Measurements from ENCODE around the gene PRRG4.
"Not testable (repeated sequence)": the region's sequence is repeated elsewhere in the genome, so short reads cannot be mapped to it uniquely, and the experiment has no call there.

PRRG4 gene

DNA sequence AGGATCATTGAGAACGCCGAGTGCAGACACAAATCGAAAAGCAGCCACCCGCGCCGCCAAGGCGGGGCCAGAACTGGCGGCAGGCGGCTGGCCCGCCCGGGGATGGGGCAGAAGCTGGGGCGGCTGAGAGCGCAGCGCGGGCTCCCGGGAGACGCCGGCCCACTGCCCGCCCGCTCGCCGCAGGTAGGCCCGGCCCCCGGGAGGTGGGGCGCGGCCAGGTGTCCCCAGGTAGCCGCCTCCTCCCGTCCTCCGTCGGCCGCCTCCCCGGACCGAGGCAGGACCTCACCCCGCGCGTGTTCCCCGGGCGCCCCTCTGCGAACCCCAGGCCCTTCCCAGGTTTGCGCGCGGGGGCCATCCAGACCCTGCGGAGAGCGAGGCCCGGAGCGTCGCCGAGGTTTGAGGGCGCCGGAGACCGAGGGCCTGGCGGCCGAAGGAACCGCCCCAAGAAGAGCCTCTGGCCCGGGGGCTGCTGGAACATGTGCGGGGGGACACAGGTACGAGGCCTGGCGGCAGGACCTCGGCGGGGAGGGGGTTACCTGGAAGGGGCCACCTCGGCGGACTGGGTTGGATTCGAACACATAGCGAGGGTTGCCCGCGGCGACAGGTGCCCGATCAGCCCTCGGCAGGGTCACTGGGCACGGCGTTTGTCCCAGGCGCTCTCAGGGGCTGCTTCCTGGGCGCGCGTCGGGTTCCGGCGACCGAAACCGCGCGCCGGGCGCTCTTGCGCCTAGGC lies at the start of gene PRRG4:
Gene PRRG4 (plus strand): TSS at position 248 of the 733 bp plus-strand sequence. CDS start 603 bp downstream, outside the sequence.
- peak; percentile 41 for DNase-seq

DNA sequence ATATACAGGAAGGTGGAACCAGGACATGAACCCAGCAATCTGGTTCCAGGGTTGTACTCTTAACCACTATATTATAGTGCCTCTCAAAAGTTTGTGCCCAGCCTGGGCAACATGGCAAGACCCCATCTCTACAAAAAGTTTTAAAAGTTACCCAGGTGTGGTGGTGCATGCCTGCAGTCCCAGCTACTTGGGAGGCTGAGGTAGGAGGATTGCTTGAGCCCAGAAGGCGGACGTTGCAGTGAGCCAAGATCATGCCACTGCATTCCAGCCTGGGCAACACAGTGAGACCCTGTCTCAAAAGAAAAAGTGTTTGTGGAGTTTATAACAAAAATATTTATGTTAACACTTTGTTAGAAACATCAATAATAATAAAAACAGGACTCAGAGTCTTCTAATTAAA lies 48.9 kb upstream of the PRRG4 start:
- not testable (repeated sequence) for DNase-seq

DNA sequence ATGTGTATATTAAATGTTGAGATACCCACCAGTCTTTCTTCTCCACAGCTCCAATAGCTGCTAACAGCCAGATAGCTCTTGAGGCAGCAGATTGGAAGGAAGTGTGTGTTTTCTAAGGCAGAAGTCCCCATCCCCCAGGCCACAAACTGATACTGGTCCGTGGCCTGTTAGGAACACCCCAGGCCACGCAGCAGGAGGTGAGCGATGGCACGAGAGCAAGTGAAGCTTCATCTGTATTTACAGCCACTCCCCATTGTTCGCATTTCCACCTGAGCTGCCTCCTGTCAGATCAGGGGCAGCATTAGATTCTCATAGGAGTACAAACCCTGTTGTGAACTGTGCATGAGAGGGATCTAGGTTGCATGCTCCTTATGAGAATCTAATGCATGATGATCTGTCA lies 48.0 kb upstream of the PRRG4 start:
- no peak for DNase-seq

DNA sequence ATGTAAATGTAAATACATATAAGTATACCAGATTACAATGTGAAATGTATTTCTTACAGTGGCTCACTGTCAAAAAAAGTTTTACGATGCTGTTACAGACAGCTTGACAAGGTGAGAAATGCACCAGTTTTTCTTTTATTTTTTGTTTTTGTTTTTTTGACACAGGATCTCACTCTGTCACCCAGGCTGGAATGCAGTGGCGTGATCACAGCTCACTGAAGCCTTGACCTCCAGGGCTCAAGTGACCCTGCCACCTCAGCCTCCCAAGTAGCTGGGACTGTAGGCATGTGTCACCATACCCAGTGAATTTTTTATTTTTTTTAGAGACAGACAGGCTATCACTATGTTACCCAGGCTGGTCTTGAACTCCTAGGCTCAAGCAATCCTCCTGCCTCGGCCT lies 44.5 kb upstream of the PRRG4 start:
- no peak for DNase-seq

DNA sequence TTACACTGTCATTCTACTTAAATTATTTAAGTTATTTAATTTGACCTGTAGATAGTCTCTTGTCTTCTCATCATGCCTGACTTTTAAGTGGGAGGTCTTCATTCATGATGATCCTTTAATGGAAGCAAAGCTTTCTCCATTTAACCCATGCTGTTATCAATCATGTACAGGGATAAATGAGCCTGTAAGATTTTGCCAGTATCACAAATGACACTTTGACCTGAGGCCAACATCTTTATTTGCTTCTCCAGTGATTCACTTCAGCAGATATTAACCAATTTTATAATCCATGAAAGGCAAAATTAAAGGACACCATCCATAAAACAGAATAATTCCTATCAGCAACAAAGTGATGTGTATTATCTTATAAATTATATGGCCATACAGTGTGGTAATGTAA lies 42.9 kb upstream of the PRRG4 start:
- no peak for DNase-seq

DNA sequence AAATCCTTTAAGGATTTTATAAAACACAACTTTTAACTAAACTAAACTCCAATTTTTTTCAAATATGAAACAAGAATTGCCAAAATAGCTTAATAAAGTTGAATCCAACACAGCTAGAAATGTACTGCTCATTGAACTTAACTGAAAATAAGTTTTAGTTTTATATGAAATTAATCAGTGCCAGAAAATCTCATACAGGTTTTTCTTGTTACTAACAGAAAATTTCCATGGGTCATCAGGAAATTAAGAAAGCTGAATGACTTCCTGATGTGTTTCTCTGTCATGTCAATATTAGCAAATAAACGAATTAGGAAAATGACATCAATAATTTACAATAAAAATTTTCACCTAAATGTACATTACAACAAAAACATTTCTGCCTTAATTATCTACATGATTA lies 38.8 kb upstream of the PRRG4 start:
- no peak for DNase-seq

DNA sequence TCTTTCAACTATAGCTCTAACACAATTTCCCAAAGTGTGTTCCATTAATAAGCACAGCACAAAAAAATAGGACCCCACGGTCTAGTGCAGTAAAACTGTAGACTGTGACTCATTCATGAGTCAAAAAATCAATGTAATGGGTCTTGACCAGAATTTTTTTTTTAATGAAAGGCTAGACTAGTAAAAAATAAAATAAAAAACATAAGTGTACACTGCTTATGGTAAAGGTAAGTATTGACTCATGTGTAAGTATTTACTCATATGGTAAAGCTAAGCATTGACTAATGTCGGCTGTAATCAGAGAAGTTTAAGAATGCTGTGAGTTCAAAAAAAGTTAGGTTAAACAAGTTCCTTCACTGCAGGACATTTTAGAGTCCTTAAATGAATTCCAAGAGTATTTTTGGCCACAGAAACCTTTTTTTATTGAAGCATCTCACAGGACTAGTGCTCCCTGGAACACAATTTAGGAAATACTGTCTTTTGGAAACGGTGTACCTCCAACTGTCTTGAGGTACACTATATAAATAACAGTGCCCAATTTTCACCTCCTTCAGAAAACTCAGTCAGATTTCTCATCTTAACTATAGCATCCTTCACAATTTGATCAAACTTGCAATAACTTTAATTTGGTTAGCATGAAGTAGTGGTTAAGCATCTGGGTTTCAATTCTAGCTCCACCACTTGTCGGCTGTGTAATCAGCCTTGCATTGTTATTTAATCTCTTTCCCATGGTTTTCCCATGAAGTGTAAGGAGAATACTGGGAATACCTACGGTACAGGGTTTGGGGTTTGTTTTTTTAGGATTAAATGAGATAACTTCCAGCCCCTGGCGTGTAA lies 37.4 kb upstream of the PRRG4 start:
- DNase-seq, result no peak

DNA sequence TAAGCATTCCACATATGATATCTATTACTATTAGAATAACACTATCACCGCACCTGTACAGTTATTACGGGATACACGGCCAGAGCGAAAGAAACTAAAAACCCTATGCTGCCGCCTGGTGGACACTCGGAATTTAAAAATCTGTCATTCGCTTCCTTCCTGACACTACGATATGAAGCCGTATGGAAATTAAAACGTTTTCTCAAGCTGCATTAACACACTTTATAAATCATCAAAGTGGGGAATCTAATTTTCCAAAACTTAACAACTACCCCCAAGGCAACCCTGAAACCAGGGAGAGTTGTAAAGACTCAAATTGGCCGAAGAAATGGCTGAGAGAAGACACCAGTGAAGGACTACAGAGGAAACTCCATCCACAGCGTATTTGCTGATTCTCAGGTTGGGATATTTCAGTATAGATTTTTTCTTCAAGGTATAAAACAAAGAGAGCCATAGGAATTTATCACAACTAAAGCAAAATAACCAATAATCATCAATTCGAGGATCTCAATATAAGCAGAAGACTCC lies 36.7 kb upstream of the PRRG4 start:
- DNase-seq, result peak; percentile 65

DNA sequence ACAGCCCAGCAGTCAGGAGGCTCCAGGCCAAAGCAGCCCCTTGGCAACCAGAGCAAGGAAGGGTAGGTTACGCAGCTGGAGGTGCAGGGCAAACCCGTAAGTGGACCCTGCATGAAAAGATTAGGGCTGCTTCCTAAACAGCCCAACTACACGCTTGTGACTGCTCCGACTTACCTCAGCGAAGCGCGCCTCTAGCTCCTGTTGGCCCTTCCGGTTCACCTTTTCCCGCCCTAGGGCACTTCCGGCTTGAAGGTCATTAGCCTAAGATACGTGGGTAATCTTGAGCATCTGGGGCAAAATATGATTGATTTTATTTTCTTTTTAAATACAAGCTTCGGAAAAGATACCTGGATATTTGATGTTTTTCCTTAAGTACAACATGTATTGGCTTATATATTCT lies 35.3 kb upstream of the PRRG4 start, which contains the start of gene CCDC73:
Gene CCDC73 (minus strand): TSS at position 224 of the 400 bp plus-strand sequence. CDS start 34,419 bp downstream, outside the sequence.
- DNase-seq, result no peak

DNA sequence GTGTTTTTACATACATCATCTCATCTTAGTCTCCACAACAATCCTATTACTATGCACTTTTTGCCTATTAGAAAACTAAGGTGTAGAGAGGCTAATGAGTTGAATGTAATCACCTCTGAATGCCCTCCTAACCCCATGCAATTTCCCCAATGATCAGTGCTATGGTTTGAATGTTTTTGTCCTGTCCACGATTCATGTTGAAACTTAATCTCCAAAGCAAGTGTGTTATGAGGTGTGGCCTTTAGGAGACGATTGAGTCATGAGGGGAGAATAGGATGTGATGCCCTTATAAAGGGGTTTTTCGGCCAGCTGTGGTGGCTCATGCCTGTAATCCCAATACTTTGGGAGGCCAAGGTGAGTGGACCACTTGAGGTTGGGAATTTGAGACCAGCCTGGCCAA lies 33.3 kb upstream of the PRRG4 start:
- DNase-seq, result no peak

DNA sequence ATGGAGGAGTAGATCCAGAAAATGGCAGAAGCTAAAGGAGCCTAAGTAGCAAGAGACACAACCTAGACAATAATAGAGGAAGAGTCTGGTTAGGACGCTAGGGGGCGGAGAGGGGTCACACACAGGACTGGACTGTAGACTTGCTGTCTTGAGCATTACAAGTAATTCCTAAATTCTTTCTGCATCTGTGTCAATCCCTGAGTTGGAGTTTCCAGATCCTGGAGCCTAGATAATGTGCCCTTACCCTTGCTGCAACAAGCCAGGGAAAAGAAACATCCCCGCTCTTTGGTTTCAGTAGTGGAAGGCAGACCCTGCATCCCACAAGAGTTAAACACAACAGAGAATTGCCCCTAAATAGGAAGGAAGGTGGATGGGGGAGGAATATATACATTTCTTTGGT lies 20.4 kb upstream of the PRRG4 start:
- DNase-seq, result peak; percentile 53

DNA sequence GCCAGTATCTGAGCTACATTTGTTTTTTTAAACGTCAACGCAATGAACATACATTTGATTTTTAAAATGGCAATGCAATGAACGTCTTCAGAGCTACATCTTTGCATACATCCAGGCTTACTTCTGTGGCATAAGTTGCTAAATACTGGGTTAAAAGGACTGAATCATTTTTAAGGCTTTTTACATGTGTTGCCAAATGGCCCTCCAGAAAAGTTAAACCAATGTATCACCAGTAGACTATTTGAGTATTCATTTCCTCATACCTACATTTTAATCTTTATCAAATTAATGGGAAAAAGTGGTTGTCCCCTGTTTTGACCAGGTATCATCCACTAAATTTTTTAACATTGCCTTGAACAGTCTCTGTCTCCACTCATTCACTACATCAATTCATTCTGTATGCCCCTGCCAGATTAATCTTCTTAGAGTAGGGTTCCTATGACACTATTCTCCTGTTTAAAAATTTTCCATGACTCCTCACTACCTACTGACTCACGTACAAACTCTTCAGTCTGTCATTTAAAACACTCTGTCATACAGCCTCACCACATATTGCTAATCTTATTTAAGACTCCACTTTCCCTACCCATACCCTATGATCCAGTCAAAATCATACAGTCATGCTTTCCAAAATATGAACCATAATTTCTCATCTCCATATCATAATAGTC lies 12.4 kb upstream of the PRRG4 start:
- no peak for DNase-seq

DNA sequence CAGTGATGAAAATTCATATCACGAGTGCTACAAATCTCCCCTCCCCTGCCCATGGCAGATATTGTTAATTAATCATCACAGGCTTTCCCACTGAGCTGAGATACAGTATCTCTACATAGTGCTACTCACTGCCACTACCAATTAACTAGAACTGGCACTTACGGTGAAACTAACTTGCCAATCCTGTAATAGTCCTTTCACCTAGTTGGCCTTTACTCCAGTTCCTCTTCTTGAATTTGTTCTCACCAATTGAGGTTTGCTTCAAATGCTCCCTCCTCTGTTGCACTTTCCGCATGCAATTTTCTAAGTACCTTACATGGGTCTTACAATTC lies 11.9 kb upstream of the PRRG4 start:
- no peak for DNase-seq

DNA sequence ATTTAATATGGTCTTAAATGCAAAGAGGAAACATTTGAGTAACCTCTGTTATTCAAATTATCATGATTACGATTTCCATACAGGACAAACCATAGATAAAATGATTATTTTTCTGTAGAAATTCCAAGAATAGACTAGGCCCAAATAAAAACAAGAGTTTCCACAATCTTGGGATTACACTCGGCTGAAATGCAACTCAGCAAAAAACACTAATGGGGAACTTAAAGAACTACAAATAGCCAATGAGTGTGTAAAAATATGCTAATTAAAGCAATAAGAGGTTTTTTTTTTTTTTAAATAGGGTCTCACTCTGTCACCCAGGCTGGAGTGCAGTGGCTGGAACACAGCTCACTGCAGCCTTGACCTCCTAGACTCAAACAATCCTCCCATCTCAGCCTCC lies 10.5 kb upstream of the PRRG4 start:
- DNase-seq, result no peak

DNA sequence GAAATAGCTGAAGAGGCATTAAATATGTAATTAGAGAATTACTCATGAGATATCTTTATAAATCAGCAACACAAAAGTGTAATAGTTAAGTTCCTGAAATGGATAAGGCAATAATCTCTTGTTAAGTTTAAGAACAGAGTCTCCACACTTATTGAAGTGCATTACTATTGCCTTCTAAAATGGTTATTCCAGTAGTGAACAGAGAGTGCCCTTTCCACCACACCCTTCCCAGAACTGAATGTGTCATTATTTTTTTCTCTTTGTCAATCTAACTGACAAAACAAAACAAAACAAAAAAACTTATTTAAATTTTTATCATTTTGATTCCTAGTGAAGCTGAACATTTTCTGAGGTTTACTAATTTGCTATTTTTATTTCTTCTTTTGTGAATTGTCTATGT lies 9.2 kb upstream of the PRRG4 start:
- no peak for DNase-seq

DNA sequence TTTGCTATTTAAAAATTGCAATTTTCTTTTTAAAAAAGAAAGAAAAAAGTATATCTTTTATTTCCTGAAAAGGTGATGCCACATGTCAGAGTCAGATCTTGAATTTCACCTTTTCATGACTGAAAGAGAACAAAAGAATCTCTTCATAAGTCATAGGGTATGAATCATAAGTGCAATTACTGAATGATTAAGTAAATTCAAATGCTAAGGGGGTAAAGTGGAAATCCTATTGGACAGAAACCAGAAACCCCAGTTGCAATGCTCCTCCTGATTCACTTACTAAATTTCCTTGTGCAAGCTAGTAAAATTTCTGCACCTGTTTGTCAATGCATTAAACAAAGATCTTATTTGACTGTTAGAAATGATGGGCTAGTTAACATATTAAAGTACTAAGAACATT lies 8.2 kb upstream of the PRRG4 start:
- no peak for DNase-seq

DNA sequence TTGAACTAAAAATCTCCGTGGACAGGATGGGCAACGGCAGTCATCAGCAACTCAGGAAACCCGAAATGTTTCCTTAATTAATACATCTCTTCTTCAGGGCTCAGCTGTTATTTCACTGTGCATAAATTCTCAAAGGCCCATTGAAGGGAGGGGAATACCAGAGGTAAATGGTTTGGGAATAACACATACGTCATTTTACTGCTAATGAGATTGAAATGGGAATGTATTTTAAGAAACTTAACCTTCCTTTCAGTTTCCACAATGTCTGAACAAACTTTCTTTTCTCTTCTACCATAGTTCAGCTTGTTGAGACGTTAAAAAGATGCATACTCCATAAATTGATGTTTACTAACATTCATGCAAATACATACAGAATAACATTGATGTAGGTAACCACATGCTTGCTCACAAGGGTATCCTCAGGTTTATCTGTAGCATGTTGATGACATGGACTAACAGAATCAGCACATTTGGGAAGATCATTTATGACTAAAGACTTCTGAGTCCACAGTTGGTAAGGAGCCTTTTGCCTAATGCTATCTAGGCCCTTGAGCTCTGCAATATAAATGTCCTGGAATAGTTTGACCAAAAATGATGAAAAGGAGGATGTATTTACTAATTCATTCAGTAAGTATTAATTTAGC lies 7.7 kb upstream of the PRRG4 start:
- DNase-seq, result no peak

DNA sequence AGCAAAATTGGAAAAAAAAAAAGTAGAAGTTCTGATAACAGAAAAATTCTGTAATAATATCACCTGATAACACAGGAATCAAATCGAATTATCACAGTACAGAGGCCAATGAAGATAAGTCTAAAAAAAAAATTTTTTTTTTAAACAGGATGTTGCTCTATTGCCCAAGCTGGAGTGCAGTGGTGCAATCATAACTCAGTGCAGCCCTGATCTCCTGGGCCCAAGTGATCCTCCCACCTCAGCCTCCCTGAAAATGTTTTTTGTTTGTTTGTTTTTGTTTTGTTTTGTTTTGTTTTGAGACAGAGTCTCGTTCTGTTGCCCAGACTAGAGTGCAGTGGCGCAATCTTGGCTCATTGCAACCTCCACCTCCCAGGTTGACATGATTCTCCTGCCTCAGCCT lies 6.1 kb upstream of the PRRG4 start:
- DNase-seq, result not testable (repeated sequence)

DNA sequence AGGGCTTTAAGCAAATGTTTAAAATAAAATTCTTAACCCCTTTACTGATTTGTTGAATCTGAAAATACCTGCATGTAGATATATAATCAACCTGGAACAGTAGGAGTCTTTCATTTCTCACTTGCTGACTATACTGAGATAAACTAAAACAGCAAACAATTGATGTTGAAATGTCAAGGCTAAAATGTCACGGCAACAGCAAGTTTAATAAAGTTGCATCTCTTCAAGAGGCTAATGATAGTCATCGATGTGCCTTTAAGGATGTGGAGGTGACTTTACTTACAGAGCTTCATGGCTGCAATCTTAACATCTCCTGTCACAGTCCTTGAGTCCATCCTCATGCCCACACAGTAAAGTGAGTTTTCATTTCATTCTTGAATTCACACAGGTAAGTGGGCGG lies 3.6 kb upstream of the PRRG4 start:
- DNase-seq, result no peak

DNA sequence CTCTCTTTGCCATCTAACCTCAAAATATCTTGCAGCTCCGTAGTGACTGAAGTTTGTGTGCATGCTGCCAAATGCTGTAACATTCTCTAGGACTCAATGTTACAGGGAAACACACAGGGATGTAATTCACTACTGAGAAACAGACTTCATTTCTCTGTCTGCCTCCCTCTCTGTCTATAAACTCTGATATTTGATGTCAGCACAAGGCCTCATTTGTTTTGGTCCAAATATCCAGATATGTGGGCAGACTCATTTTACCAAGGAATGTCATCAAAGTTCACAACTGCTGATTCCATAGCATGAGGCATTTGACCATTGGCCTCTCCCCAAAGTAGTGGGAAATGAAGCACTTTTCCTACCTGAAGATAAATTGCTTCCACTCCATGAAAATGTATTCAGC lies 2.5 kb upstream of the PRRG4 start:
- DNase-seq, result no peak

DNA sequence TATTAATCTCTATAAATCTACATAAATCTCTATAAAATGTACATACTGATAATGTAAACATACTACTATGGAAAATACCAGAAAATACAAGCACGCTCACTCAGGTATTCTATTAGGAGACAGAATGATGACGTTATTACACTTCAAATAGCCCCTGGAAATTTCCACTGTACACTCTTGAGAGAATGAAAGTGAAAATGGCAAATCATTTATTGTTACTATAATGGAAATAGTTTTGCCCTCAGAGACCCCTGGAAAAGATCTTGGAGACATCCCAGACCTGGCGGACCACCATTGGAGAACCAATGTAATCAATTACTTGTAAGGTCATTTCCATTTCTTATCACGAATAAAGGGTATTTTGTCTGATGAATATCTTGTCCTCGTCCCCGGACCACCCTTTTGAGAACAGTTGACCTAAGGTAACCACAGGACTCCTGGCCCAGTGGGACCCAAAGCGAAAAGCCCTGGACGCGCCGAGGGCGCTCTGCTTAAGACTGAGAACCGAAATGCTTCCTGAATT lies 509 bp upstream of the PRRG4 start:
- no peak for DNase-seq

DNA sequence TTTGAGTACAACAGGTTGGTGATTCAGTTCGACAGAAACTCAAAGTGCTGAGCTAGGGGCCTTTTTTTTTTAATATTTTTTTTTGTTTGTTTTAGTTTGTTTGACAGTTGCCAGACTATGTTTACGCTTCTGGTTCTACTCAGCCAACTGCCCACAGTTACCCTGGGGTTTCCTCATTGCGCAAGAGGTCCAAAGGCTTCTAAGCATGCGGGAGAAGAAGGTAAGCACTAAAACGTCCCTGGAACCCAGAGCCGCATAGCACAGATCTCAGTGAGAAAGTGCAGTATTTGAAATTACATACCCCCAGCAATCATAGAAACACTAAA lies 649 bp downstream of the PRRG4 start:
- DNase-seq, result no peak

DNA sequence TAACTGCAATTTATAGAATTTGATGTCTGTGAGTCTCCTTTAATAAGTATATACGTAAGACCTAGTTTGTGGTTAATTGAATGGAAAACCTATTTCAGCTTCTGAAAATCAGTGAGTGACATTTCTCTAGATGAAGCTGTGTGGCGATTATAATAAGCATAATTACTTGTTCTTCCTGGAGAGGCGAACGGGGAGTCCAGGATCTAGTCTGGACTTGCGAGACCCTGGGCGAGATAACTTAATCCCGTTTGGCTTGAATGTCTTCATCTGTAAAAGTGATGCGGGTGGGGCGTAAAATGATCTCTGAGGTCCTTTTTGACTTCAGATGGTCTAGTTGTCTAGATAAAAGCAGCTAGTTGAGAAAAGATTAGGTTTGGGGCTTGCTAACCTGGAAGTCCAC lies 1.1 kb downstream of the PRRG4 start:
- DNase-seq, result no peak

Measured in activated naive CD4-positive, alpha-beta T cell treated with anti-CD3 and anti-CD28 coated beads, Interleukin-2, amount 50 U/mL, for 16 hours (primary cell).